ENCODE results near the gene MAN1C1. TPM values are rescaled to one million over a fixed set of nuclear protein-coding genes. Genes with fewer than 3 reads are reported as not detected.

The MAN1C1 gene
- total and polyA plus RNA-seq, 9 of the 15 experiments (the other 6 are each of a cell fraction or from before 2014, with no cell fraction given), result 0.04 to 0.44 (median 0.10) TPM; not detected in 3

DNA sequence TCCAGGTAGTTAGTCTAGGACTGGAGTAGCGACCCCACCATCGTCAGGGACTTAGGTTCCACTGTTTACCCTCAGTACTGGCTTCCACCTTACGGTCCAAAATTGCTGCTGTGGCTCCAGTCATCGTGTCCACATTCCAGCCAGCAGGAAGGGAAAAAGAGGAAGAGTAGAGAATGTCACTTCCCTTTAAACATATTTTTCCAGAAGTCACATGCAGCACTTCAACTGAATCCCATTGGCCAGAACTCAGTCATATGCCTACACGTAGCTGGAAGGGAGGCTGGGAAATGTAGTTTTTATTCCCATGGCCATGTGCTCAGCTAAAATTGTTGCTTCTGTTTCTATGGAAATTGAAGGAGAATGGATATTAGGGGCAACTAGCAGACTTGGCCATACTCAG is 99.3 kb downstream of the MAN1C1 start (continued):
- TF ChIP-seq, protein P1, sequence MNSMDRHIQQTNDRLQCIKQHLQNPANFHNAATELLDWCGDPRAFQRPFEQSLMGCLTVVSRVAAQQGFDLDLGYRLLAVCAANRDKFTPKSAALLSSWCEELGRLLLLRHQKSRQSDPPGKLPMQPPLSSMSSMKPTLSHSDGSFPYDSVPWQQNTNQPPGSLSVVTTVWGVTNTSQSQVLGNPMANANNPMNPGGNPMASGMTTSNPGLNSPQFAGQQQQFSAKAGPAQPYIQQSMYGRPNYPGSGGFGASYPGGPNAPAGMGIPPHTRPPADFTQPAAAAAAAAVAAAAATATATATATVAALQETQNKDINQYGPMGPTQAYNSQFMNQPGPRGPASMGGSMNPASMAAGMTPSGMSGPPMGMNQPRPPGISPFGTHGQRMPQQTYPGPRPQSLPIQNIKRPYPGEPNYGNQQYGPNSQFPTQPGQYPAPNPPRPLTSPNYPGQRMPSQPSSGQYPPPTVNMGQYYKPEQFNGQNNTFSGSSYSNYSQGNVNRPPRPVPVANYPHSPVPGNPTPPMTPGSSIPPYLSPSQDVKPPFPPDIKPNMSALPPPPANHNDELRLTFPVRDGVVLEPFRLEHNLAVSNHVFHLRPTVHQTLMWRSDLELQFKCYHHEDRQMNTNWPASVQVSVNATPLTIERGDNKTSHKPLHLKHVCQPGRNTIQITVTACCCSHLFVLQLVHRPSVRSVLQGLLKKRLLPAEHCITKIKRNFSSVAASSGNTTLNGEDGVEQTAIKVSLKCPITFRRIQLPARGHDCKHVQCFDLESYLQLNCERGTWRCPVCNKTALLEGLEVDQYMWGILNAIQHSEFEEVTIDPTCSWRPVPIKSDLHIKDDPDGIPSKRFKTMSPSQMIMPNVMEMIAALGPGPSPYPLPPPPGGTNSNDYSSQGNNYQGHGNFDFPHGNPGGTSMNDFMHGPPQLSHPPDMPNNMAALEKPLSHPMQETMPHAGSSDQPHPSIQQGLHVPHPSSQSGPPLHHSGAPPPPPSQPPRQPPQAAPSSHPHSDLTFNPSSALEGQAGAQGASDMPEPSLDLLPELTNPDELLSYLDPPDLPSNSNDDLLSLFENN (IDR thresholded peaks at IDR 0.05; ENCODE audit: low read depth in 2 of 2, low read length in 2 of 2), result no peak
- TF ChIP-seq GABPB1 (CRISPR knock-in tag; IDR thresholded peaks at IDR 0.05) (no peak), ZNF75A (CRISPR knock-in tag; IDR thresholded peaks at IDR 0.05) (no peak), NR2C2 (CRISPR knock-in tag; IDR thresholded peaks at IDR 0.05) (no peak), NR2C2 (tag; IDR thresholded peaks at IDR 0.05) (no peak), BCOR (IDR thresholded peaks at IDR 0.05) (peak; percentile 75; the same call in 1 of the 2 replicates), RAD51 (IDR thresholded peaks at IDR 0.05; ENCODE audit: borderline replicate concordance, low read depth) (peak; percentile 95), POLR3A (IDR thresholded peaks at IDR 0.05; ENCODE audit: borderline replicate concordance, extremely low read depth, insufficient read depth, insufficient read length) (no peak), CBX3 (IDR thresholded peaks at IDR 0.05; ENCODE audit: borderline replicate concordance in 1 of 2, low read length in 2 of 2) (peak in 1 of 2 experiments; percentile 83; a peak in 2 of 3 replicates), GABPB2 (CRISPR knock-in tag; conservative IDR thresholded peaks at IDR 0.05) (no peak), ATF1 (CRISPR knock-in tag; IDR thresholded peaks at IDR 0.05) (no peak), ATF1 (tag; IDR thresholded peaks at IDR 0.05) (peak; percentile 75), SIX5 (IDR thresholded peaks at IDR 0.05; ENCODE audit: borderline replicate concordance in 1 of 2, insufficient read depth in 1 of 2, low read depth in 1 of 2, low read length in 2 of 2) (peak; percentile 54 to 65; a peak in 3 of 4 replicates), ETV5 (CRISPR knock-in tag; IDR thresholded peaks at IDR 0.05; ENCODE audit: low read depth) (no peak), TOE1 (IDR thresholded peaks at IDR 0.05; ENCODE audit: borderline replicate concordance) (no peak), TOE1 (CRISPR knock-in tag; IDR thresholded peaks at IDR 0.05; ENCODE audit: borderline replicate concordance, low read depth) (no peak), CSDE1 (IDR thresholded peaks at IDR 0.05) (no peak)
- TF ChIP-seq, protein P2, sequence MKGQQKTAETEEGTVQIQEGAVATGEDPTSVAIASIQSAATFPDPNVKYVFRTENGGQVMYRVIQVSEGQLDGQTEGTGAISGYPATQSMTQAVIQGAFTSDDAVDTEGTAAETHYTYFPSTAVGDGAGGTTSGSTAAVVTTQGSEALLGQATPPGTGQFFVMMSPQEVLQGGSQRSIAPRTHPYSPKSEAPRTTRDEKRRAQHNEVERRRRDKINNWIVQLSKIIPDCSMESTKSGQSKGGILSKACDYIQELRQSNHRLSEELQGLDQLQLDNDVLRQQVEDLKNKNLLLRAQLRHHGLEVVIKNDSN (CRISPR knock-in tag; IDR thresholded peaks at IDR 0.05), result peak; percentile 96
- TF ChIP-seq, protein P3, sequence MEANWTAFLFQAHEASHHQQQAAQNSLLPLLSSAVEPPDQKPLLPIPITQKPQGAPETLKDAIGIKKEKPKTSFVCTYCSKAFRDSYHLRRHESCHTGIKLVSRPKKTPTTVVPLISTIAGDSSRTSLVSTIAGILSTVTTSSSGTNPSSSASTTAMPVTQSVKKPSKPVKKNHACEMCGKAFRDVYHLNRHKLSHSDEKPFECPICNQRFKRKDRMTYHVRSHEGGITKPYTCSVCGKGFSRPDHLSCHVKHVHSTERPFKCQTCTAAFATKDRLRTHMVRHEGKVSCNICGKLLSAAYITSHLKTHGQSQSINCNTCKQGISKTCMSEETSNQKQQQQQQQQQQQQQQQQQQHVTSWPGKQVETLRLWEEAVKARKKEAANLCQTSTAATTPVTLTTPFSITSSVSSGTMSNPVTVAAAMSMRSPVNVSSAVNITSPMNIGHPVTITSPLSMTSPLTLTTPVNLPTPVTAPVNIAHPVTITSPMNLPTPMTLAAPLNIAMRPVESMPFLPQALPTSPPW (CRISPR knock-in tag; IDR thresholded peaks at IDR 0.05), result no peak
- TF ChIP-seq, protein P4, sequence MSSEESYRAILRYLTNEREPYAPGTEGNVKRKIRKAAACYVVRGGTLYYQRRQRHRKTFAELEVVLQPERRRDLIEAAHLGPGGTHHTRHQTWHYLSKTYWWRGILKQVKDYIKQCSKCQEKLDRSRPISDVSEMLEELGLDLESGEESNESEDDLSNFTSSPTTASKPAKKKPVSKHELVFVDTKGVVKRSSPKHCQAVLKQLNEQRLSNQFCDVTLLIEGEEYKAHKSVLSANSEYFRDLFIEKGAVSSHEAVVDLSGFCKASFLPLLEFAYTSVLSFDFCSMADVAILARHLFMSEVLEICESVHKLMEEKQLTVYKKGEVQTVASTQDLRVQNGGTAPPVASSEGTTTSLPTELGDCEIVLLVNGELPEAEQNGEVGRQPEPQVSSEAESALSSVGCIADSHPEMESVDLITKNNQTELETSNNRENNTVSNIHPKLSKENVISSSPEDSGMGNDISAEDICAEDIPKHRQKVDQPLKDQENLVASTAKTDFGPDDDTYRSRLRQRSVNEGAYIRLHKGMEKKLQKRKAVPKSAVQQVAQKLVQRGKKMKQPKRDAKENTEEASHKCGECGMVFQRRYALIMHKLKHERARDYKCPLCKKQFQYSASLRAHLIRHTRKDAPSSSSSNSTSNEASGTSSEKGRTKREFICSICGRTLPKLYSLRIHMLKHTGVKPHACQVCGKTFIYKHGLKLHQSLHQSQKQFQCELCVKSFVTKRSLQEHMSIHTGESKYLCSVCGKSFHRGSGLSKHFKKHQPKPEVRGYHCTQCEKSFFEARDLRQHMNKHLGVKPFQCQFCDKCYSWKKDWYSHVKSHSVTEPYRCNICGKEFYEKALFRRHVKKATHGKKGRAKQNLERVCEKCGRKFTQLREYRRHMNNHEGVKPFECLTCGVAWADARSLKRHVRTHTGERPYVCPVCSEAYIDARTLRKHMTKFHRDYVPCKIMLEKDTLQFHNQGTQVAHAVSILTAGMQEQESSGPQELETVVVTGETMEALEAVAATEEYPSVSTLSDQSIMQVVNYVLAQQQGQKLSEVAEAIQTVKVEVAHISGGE (CRISPR knock-in tag; IDR thresholded peaks at IDR 0.05), result no peak
